SU-DHL-6 (cell line): Measurements from ENCODE around the gene PPCDC.
A peak's percentile ranks its signal among the peaks of the same experiment; 100 is the strongest.

ENCODE experiments used
- H2AFZ ChIP-seq: fragments of 200-600 bp; sonication (generic); 2 replicates; pipeline ENCODE4 v1.6.1; 2014; ENCODE audit warnings: low read depth, mild to moderate bottlenecking, moderate library complexity, mixed read lengths, antibody characterized with exemption, low read length; ENCODE audit not compliant: severe bottlenecking
- H3F3A ChIP-seq: fragments of 200-600 bp; shearing (Covaris generic); 2 replicates; pipeline ENCODE4 v1.6.0; 2016; ENCODE audit warnings: antibody characterized with exemption, mild to moderate bottlenecking; ENCODE audit not compliant: insufficient read depth
- H3K27ac ChIP-seq: fragments of 200-600 bp; sonication (generic); 2 replicates; pipeline ENCODE4 v1.5.1; 2016; ENCODE audit warnings: low read depth, mild to moderate bottlenecking, low read length, moderate library complexity, mixed read lengths
- H3K27me3 ChIP-seq: fragments of 200-600 bp; sonication (generic), shearing (Covaris generic); 2 replicates; pipeline ENCODE4 v1.6.0; 2014; ENCODE audit warnings: mild to moderate bottlenecking, low read length
- H3K36me3 ChIP-seq: fragments of 200-600 bp; sonication (generic); 2 replicates; pipeline ENCODE4 v1.6.1; 2014; ENCODE audit warnings: mild to moderate bottlenecking, low read length, mixed read lengths
- H3K4me2 ChIP-seq: fragments of 300-600, 200-600 bp; shearing (Covaris generic), sonication (generic); 2 replicates; pipeline ENCODE4 v1.6.0; 2014; ENCODE audit warnings: low read length, low read depth, mild to moderate bottlenecking; ENCODE audit not compliant: poor library complexity, severe bottlenecking
- H3K4me3 ChIP-seq: fragments of 200-600 bp; sonication (generic); 2 replicates; pipeline ENCODE4 v1.5.1; 2014; ENCODE audit warnings: antibody characterized with exemption, low read length, mild to moderate bottlenecking, mixed read lengths; ENCODE audit not compliant: insufficient read depth, poor library complexity, severe bottlenecking
- H3K79me2 ChIP-seq: fragments of 200-600 bp; sonication (generic); 2 replicates; pipeline ENCODE4 v1.6.1; 2014; ENCODE audit warnings: mild to moderate bottlenecking, low read length, moderate library complexity; ENCODE audit not compliant: insufficient read depth
- H3K9ac ChIP-seq: fragments of 200-600 bp; sonication (generic); 2 replicates; pipeline ENCODE4 v1.7.0; 2014; ENCODE audit warnings: mild to moderate bottlenecking, low read length
- H3K9me2 ChIP-seq: fragments of 200-600 bp; sonication (generic); replicated peaks from 2 replicates; pipeline ENCODE4 v1.6.1; 2014; ENCODE audit warnings: low read length; ENCODE audit not compliant: insufficient read depth
- H3K9me3 ChIP-seq: fragments of 200-600 bp; sonication (generic); 2 replicates; pipeline ENCODE4 v1.6.1; 2014; ENCODE audit warnings: low read length, mixed read lengths; ENCODE audit not compliant: insufficient read depth
- H4K20me1 ChIP-seq: fragments of 200-600 bp; sonication (generic); 2 replicates; pipeline ENCODE4 v1.6.1; 2014; ENCODE audit warnings: low read depth, mild to moderate bottlenecking, antibody characterized with exemption, low read length, moderate library complexity, mixed read lengths
- CTCF ChIP-seq: fragments of 200-600 bp; sonication (generic); IDR thresholded peaks from one replicate; pipeline ENCODE4 v1.5.1; 2017; ENCODE audit warnings: antibody characterized with exemption, mild to moderate bottlenecking, low read length, moderate library complexity; ENCODE audit not compliant: insufficient read depth, poor library complexity, severe bottlenecking
- EZH2phosphoT487 ChIP-seq: fragments of 200-600 bp; sonication (generic), shearing (Covaris generic); conservative IDR thresholded peaks from 2 replicates; pipeline ENCODE4 v1.6.1; 2018; ENCODE audit warnings: mild to moderate bottlenecking, antibody characterized with exemption, low read length, moderate library complexity, mixed read lengths

Gene PPCDC

GRCh38 chr15:75023181-75023871 lies at the start of gene PPCDC:
PPCDC (plus strand) TSS chr15:75023590; CDS start chr15:75028319, 4,729 bp downstream.
- peak within 1 kb of the TSS; percentile 92 for H3K9ac ChIP-seq
- peak within 1 kb of the TSS; percentile 73 for H3K27ac ChIP-seq

GRCh38 chr15:74976159-74976558 lies 47.2 kb upstream of the PPCDC start:
- Histone ChIP-seq H3K79me2 (no peaks in the 10 kb centered on the region), H4K20me1 (no peaks in the 10 kb centered on the region), H3K27me3 (no peaks in the 10 kb centered on the region), H3K27ac (no peak overlapping the region), H2AFZ (no peak overlapping the region), H3K9me2 (no peaks in the 10 kb centered on the region), H3K36me3 (no peaks in the 10 kb centered on the region), H3K9me3 (no peaks in the 10 kb centered on the region), H3K9ac (no peak overlapping the region), H3K4me3 (no peak overlapping the region), H3F3A (no peaks in the 10 kb centered on the region), H3K4me2 (no peak overlapping the region)
- no peak for TF ChIP-seq CTCF
- TF ChIP-seq EZH2phosphoT487: no peak

More at GRCh38 chr15:75023181-75023871, at the start of gene PPCDC:
- peaks cover 14% of the 10 kb centered on the region for H3F3A ChIP-seq
- no peaks in the 10 kb centered on the region for H3K36me3 ChIP-seq
- TF ChIP-seq EZH2phosphoT487 (no peak), CTCF (no peak)
- peak within 1 kb of the TSS; percentile 79 for H3K4me2 ChIP-seq
- H2AFZ ChIP-seq: peak within 1 kb of the TSS; percentile 75
- H3K79me2 ChIP-seq: peaks cover 10% of the 10 kb centered on the region; the same call in 1 of the 2 replicates
- H4K20me1 ChIP-seq: no peaks in the 10 kb centered on the region
- H3K27me3 ChIP-seq: no peaks in the 10 kb centered on the region
- H3K9me3 ChIP-seq: no peaks in the 10 kb centered on the region
- peak within 1 kb of the TSS; percentile 74 for H3K4me3 ChIP-seq
- H3K9me2 ChIP-seq: no peaks in the 10 kb centered on the region

- Histone ChIP-seq H3K79me2 (no peaks in the 10 kb centered on the region), H3K36me3 (no peaks in the 10 kb centered on the region), H3K27ac (no peak overlapping the region), H3K27me3 (no peaks in the 10 kb centered on the region), H3K9me3 (no peaks in the 10 kb centered on the region), H3F3A (no peaks in the 10 kb centered on the region), H3K9me2 (no peaks in the 10 kb centered on the region), H2AFZ (no peak overlapping the region), H3K9ac (no peak overlapping the region), H3K4me3 (no peak overlapping the region), H4K20me1 (no peaks in the 10 kb centered on the region), H3K4me2 (no peak overlapping the region)
- no peak for TF ChIP-seq EZH2phosphoT487
- TF ChIP-seq CTCF: no peak
These were observed 45.8 kb upstream of the PPCDC start for GRCh38 chr15:74977599-74977998.
